Measurements from ENCODE around the gene SPATA31C2. TPM values are rescaled to one million over a fixed set of nuclear protein-coding genes. Genes with fewer than 3 reads are reported as not detected.

The SPATA31C2 gene
- total and polyA plus RNA-seq, 2 donors (not counting 3 experiments of a cell fraction or from before 2014, with no cell fraction given) = not detected

GRCh38 chr9:88166660-88167059 lies 28.4 kb upstream of the SPATA31C2 start:
- Histone ChIP-seq H3K36me3 (ENCODE audit: control insufficient read depth in 2 of 2, extremely low read depth in 1 of 2, insufficient read depth in 2 of 2, low read length in 2 of 2) (no peaks in the 10 kb centered on the region), H2AFZ (ENCODE audit: low read depth, low read length) (no peak overlapping the region), H3K79me2 (ENCODE audit: control insufficient read depth, insufficient read depth, low read length) (no peaks in the 10 kb centered on the region), H3K4me1 (ENCODE audit: control insufficient read depth, extremely low read depth, insufficient read depth, low read length) (no peaks in the 10 kb centered on the region), H3K4me2 (ENCODE audit: insufficient read depth, low read length) (no peak overlapping the region), H3K27ac (ENCODE audit: insufficient read depth, low read depth, low read length) (no peak overlapping the region), H3K9ac (replicated peaks; ENCODE audit: extremely low read depth, insufficient read depth, low read length) (no peak overlapping the region), H3K4me3 (replicated peaks in 1 of 3; ENCODE audit: insufficient read depth in 1 of 3, low read depth in 1 of 3, low read length in 3 of 3) (no peak overlapping the region), H4K20me1 (replicated peaks; ENCODE audit: control insufficient read depth, extremely low read depth, insufficient read depth, low read length) (no peaks in the 10 kb centered on the region), H3K9me3 (replicated peaks; ENCODE audit: control insufficient read depth, insufficient read depth, low read length) (no peaks in the 10 kb centered on the region), H3K9me1 (replicated peaks; ENCODE audit: control insufficient read depth, extremely low read depth, insufficient read depth, low read length) (no peaks in the 10 kb centered on the region), H3K27me3 (ENCODE audit: control insufficient read depth in 2 of 2, insufficient read depth in 2 of 2, low read length in 2 of 2) (no peaks in the 10 kb centered on the region)
- intact Hi-C loops (cut with micrococcal nuclease) = no loop called here
- FAIRE-seq = no peak
- no TSS peak for BruUV-seq (replicated peaks)
- DNase-seq (ENCODE audit: low read depth, low spot score) = no peak
- ChIA-PET POLR2A (no interaction called here), CTCF (no interaction called here)
- dilution Hi-C loops (cut with MboI; ENCODE audit: extremely low pct_ligation_motif_present, low sequenced_read_pairs) = no loop called here
- TF ChIP-seq EZH2 (IDR thresholded peaks at IDR 0.05; ENCODE audit: borderline replicate concordance, low read depth, low read length, severe bottlenecking) = no peak
- no peak for TF ChIP-seq FOS (IDR thresholded peaks at IDR 0.05; ENCODE audit: borderline replicate concordance, insufficient read depth, low read length)
- TF ChIP-seq POLR2A (IDR thresholded peaks at IDR 0.05; ENCODE audit: low read depth, low read length) = no peak
- no peak for TF ChIP-seq CTCF (IDR thresholded peaks at IDR 0.05; ENCODE audit: extremely low read depth in 1 of 2, insufficient read depth in 1 of 2, low read depth in 1 of 2, low read length in 2 of 2)
- TF ChIP-seq JUN (IDR thresholded peaks at IDR 0.05; ENCODE audit: borderline replicate concordance, insufficient read depth, insufficient read length, low read depth) = no peak
- TF ChIP-seq MAX (IDR thresholded peaks at IDR 0.05; ENCODE audit: insufficient read depth, insufficient read length) = no peak
- TF ChIP-seq GATA2 (IDR thresholded peaks at IDR 0.05; ENCODE audit: insufficient read depth, insufficient read length, low read depth, low read length) = no peak
- no peak for TF ChIP-seq POLR2AphosphoS5 (IDR thresholded peaks at IDR 0.05; ENCODE audit: insufficient read depth, low read depth, low read length)
- no peak for TF ChIP-seq MYC (IDR thresholded peaks at IDR 0.05; ENCODE audit: low read depth, low read length)

Data from endothelial cell of umbilical vein (primary cell).